ENCODE data around the gene TGFB2.

The TGFB2 gene

GRCh38 chr1:218365226-218365999 is 20.3 kb downstream of the TGFB2 start:
- Histone ChIP-seq H3K27me3 (ENCODE audit: insufficient read depth, low read length) (no peaks in the 10 kb centered on the region), H2BK120ac (ENCODE audit: insufficient read depth, low read length, poor library complexity) (no peak overlapping the region), H4K91ac (ENCODE audit: low read depth, low read length) (no peak overlapping the region), H3K4me2 (ENCODE audit: low read length) (no peak overlapping the region), H4K12ac (ENCODE audit: low read depth, low read length) (no peak overlapping the region), H3K18ac (ENCODE audit: low read length) (no peak overlapping the region), H3K23ac (ENCODE audit: low read length) (no peak overlapping the region), H3K14ac (ENCODE audit: low read length) (no peak overlapping the region), H3K36me3 (ENCODE audit: control insufficient read depth in 1 of 2, insufficient read depth in 2 of 2, low read length in 2 of 2) (peaks cover 2 to 5% of the 10 kb centered on the region in 2 experiments), H3K4me3 (ENCODE audit: low read depth, low read length) (no peak overlapping the region), H3K4me1 (ENCODE audit: control insufficient read depth in 1 of 2, insufficient read depth in 2 of 2, low read length in 2 of 2) (peaks cover 3 to 7% of the 10 kb centered on the region in 2 experiments), H3K9ac (ENCODE audit: low read length) (no peak overlapping the region), H2BK12ac (ENCODE audit: low read length) (peak overlapping the region; percentile 27), H3K27ac (ENCODE audit: low read depth, low read length) (no peak overlapping the region), H3K4ac (ENCODE audit: low read depth, low read length) (peak overlapping the region; percentile 21), H2BK5ac (ENCODE audit: low read depth, low read length, poor library complexity) (no peak overlapping the region), H3K79me2 (ENCODE audit: control insufficient read depth, insufficient read depth, low read length, poor library complexity) (no peaks in the 10 kb centered on the region), H2AK5ac (ENCODE audit: low read length) (peak overlapping the region; percentile 5), H4K8ac (ENCODE audit: low read depth, low read length) (peak overlapping the region; percentile 18), H2AFZ (ENCODE audit: insufficient read depth, low read length, poor library complexity) (no peak overlapping the region), H3K79me1 (ENCODE audit: low read length) (peaks cover 4% of the 10 kb centered on the region), H3K9me3 (ENCODE audit: insufficient read depth, low read depth, low read length) (no peaks in the 10 kb centered on the region)
- no CpG with 5 or more reads among the region's 15 CpGs for WGBS (ENCODE audit: extremely low coverage, insufficient coverage, insufficient read length)
- DNase-seq = no peak

GRCh38 chr1:218366322-218367052 is 21.4 kb downstream of the TGFB2 start:
- no peak overlapping the region for H3K4ac ChIP-seq (ENCODE audit: low read depth, low read length)
- DNase-seq = no peak
- H3K4me2 ChIP-seq (ENCODE audit: low read length) = no peak overlapping the region
- H3K79me1 ChIP-seq (ENCODE audit: low read length) = peaks cover 6% of the 10 kb centered on the region
- no peak overlapping the region for H3K27ac ChIP-seq (ENCODE audit: low read depth, low read length)
- H3K18ac ChIP-seq (ENCODE audit: low read length) = no peak overlapping the region
- H4K8ac ChIP-seq (ENCODE audit: low read depth, low read length) = no peak overlapping the region
- no peak overlapping the region for H3K14ac ChIP-seq (ENCODE audit: low read length)
- H4K91ac ChIP-seq (ENCODE audit: low read depth, low read length) = no peak overlapping the region
- no CpG with 5 or more reads among the region's 5 CpGs for WGBS (ENCODE audit: extremely low coverage, insufficient coverage, insufficient read length)
- no peaks in the 10 kb centered on the region for H3K79me2 ChIP-seq (ENCODE audit: control insufficient read depth, insufficient read depth, low read length, poor library complexity)
- no peaks in the 10 kb centered on the region for H3K27me3 ChIP-seq (ENCODE audit: insufficient read depth, low read length)
- no peak overlapping the region for H2AFZ ChIP-seq (ENCODE audit: insufficient read depth, low read length, poor library complexity)
- peaks cover 3 to 9% of the 10 kb centered on the region in 2 experiments for H3K4me1 ChIP-seq (ENCODE audit: control insufficient read depth in 1 of 2, insufficient read depth in 2 of 2, low read length in 2 of 2)
- H4K12ac ChIP-seq (ENCODE audit: low read depth, low read length) = no peak overlapping the region
- no peak overlapping the region for H2AK5ac ChIP-seq (ENCODE audit: low read length)
- H3K4me3 ChIP-seq (ENCODE audit: low read depth, low read length) = no peak overlapping the region
- no peak overlapping the region for H3K9ac ChIP-seq (ENCODE audit: low read length)
- no peak overlapping the region for H2BK12ac ChIP-seq (ENCODE audit: low read length)
- H3K36me3 ChIP-seq (ENCODE audit: control insufficient read depth in 1 of 2, insufficient read depth in 2 of 2, low read length in 2 of 2) = peaks cover 2 to 7% of the 10 kb centered on the region in 2 experiments
- no peak overlapping the region for H3K23ac ChIP-seq (ENCODE audit: low read length)
- no peak overlapping the region for H2BK120ac ChIP-seq (ENCODE audit: insufficient read depth, low read length, poor library complexity)
- no peaks in the 10 kb centered on the region for H3K9me3 ChIP-seq (ENCODE audit: insufficient read depth, low read depth, low read length)
- no peak overlapping the region for H2BK5ac ChIP-seq (ENCODE audit: low read depth, low read length, poor library complexity)

GRCh38 chr1:218367118-218367517 is 22.0 kb downstream of the TGFB2 start:
- no CpG with 5 or more reads among the region's 4 CpGs for WGBS (ENCODE audit: extremely low coverage, insufficient coverage, insufficient read length)
- Histone ChIP-seq H2BK120ac (ENCODE audit: insufficient read depth, low read length, poor library complexity) (no peak overlapping the region), H4K8ac (ENCODE audit: low read depth, low read length) (no peak overlapping the region)

GRCh38 chr1:218368686-218369085 is 23.6 kb downstream of the TGFB2 start:
- no peak overlapping the region for H2BK120ac ChIP-seq (ENCODE audit: insufficient read depth, low read length, poor library complexity)

More at GRCh38 chr1:218367118-218367517, 22.0 kb downstream of the TGFB2 start:
- DNase-seq = no peak
- Histone ChIP-seq H3K4ac (ENCODE audit: low read depth, low read length) (no peak overlapping the region), H2BK12ac (ENCODE audit: low read length) (no peak overlapping the region), H3K23ac (ENCODE audit: low read length) (no peak overlapping the region), H2AK5ac (ENCODE audit: low read length) (no peak overlapping the region), H3K14ac (ENCODE audit: low read length) (no peak overlapping the region), H3K27ac (ENCODE audit: low read depth, low read length) (no peak overlapping the region), H3K27me3 (ENCODE audit: insufficient read depth, low read length) (no peaks in the 10 kb centered on the region), H2AFZ (ENCODE audit: insufficient read depth, low read length, poor library complexity) (no peak overlapping the region), H3K4me3 (ENCODE audit: low read depth, low read length) (no peak overlapping the region), H4K12ac (ENCODE audit: low read depth, low read length) (no peak overlapping the region), H3K36me3 (ENCODE audit: control insufficient read depth in 1 of 2, insufficient read depth in 2 of 2, low read length in 2 of 2) (peaks cover 2 to 7% of the 10 kb centered on the region in 2 experiments), H3K18ac (ENCODE audit: low read length) (no peak overlapping the region), H2BK5ac (ENCODE audit: low read depth, low read length, poor library complexity) (no peak overlapping the region), H3K79me1 (ENCODE audit: low read length) (peaks cover 6% of the 10 kb centered on the region), H3K79me2 (ENCODE audit: control insufficient read depth, insufficient read depth, low read length, poor library complexity) (no peaks in the 10 kb centered on the region), H3K4me2 (ENCODE audit: low read length) (no peak overlapping the region), H3K9ac (ENCODE audit: low read length) (no peak overlapping the region), H4K91ac (ENCODE audit: low read depth, low read length) (no peak overlapping the region), H3K4me1 (ENCODE audit: control insufficient read depth in 1 of 2, insufficient read depth in 2 of 2, low read length in 2 of 2) (peaks cover 3 to 11% of the 10 kb centered on the region in 2 experiments), H3K9me3 (ENCODE audit: insufficient read depth, low read depth, low read length) (no peaks in the 10 kb centered on the region)

More at GRCh38 chr1:218368686-218369085, 23.6 kb downstream of the TGFB2 start:
- Histone ChIP-seq H2BK12ac (ENCODE audit: low read length) (no peak overlapping the region), H3K27ac (ENCODE audit: low read depth, low read length) (no peak overlapping the region), H3K9ac (ENCODE audit: low read length) (no peak overlapping the region), H3K9me3 (ENCODE audit: insufficient read depth, low read depth, low read length) (no peaks in the 10 kb centered on the region), H4K12ac (ENCODE audit: low read depth, low read length) (no peak overlapping the region), H3K14ac (ENCODE audit: low read length) (no peak overlapping the region), H3K4me2 (ENCODE audit: low read length) (no peak overlapping the region), H2AK5ac (ENCODE audit: low read length) (no peak overlapping the region), H2BK5ac (ENCODE audit: low read depth, low read length, poor library complexity) (no peak overlapping the region), H3K23ac (ENCODE audit: low read length) (no peak overlapping the region), H3K4me3 (ENCODE audit: low read depth, low read length) (no peak overlapping the region), H3K27me3 (ENCODE audit: insufficient read depth, low read length) (no peaks in the 10 kb centered on the region), H3K4me1 (ENCODE audit: control insufficient read depth in 1 of 2, insufficient read depth in 2 of 2, low read length in 2 of 2) (peaks cover 3 to 11% of the 10 kb centered on the region in 2 experiments), H3K4ac (ENCODE audit: low read depth, low read length) (no peak overlapping the region), H3K79me1 (ENCODE audit: low read length) (peaks cover 6% of the 10 kb centered on the region), H4K8ac (ENCODE audit: low read depth, low read length) (no peak overlapping the region), H4K91ac (ENCODE audit: low read depth, low read length) (no peak overlapping the region), H3K36me3 (ENCODE audit: control insufficient read depth in 1 of 2, insufficient read depth in 2 of 2, low read length in 2 of 2) (peaks cover 2 to 7% of the 10 kb centered on the region in 2 experiments), H3K79me2 (ENCODE audit: control insufficient read depth, insufficient read depth, low read length, poor library complexity) (no peaks in the 10 kb centered on the region), H3K18ac (ENCODE audit: low read length) (no peak overlapping the region), H2AFZ (ENCODE audit: insufficient read depth, low read length, poor library complexity) (no peak overlapping the region)
- no CpG with 5 or more reads among the region's 7 CpGs for WGBS (ENCODE audit: extremely low coverage, insufficient coverage, insufficient read length)
- DNase-seq = peak; percentile 82 to 91

Data from trophoblast cell (in vitro differentiated cells and primary cell).